NCI-H1105 (cell line): ENCODE data around the gene OLFML2A.
"Not testable (repeated sequence)": the region's sequence is repeated elsewhere in the genome, so short reads cannot be mapped to it uniquely, and the experiment has no call there.

Source experiments
- DNase-seq: peaks from one replicate; lab custom pipeline; 2025; lab: John Stamatoyannopoulos, UW

The OLFML2A gene

DNA sequence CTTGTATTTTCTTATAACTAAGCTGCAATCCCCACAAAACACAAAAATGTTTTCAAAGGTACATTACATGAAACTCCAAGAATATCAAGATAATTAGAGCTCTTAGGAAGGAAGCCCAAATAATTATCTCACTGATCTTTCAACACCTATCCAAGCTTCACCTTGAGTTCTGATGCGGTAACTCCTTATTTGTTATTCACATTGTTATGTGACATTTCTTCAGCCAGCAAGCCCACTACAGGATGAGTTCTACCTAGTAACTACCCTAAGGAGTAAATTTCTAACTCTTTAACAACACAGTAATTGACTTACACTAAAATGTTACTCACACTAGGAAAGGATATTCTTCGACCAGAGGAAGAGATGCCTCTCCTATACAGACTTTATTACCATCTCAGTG lies 15.7 kb upstream of the OLFML2A start:
- no peak for DNase-seq

DNA sequence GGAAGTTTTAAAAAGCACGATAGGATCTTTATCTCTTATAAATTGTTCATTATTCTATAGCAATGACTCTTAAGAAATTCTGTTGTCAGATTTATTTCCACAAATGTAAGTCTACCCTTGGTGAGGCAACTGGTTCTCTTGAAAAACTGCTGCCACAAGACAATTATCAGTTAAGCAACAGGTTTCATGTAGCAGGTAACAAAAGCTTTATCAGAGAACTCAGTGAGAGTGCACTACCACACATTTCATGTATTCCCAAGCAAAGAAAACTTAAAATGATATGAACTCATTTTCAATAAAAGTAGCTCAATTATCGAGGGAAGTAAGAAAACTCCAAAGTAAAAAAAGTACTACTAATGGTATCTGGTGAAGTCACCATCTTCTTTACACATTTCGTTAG lies 15.2 kb upstream of the OLFML2A start:
- DNase-seq: no peak

DNA sequence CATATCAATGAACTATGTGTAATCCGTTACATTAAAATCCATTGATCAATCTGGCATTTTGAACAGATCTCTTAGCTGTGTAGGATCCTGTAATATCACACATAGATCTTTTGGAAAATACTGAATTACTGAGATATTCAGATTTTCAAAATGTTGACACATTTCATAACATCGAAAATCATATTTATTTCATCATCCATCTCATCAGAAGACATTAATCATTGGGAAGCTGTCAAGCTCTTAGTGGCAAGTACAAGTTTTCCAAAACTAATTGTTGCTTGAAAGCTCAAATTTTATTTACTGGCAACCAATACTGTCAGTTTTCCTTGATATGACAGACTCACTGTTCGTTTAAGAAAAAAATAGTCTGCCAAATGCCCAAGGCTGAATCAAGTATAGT lies 14.3 kb upstream of the OLFML2A start:
- DNase-seq: no peak

DNA sequence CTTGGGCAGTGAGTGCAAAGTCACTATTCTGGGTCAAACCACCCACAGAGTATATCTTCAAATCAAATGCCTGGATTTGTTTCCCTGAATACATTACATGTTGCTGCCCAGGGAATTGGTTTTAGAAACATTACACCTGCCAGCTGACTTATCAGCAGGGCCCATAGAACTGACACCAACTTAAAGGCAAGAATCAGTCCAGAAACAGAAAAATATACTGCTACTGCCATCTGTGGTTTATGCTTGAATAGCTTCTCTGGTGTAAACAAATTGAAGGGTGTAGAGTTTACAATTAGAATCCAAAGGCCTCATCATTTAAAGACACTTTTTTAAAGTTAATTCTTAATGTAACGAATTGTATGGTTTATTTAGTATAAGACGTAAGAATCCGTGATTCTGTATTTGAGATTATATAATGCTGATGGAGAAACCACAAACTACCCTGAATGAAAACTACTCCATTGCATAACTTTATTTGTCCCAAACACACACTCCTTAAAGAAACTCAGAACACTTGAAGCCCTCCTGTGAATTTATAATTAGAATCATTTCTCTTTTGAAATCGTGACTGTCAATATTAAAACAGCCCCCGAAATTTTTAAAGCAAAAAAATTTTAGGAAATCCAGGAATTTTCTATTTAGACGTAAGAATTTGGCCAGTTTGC lies 12.0 kb upstream of the OLFML2A start:
- no peak for DNase-seq

DNA sequence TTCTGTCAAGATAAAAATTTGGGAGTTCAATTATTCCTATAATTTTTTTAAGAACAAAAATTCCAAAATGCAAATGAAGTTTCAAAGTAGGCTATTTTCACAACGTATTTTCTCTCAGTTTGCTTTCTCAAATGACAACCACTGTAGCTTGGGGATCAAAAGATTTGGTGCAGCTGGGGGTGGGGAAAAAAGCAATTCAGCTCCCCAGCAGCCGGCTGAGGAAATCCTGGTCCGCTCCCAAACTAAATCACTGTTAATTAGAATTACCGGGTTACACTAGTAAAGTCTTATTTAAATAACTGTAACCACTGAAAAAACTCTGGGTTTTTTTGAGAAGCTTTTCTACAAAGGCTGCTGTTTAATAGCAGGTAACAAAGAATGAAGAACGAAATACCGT lies 11.5 kb upstream of the OLFML2A start:
- DNase-seq: no peak

DNA sequence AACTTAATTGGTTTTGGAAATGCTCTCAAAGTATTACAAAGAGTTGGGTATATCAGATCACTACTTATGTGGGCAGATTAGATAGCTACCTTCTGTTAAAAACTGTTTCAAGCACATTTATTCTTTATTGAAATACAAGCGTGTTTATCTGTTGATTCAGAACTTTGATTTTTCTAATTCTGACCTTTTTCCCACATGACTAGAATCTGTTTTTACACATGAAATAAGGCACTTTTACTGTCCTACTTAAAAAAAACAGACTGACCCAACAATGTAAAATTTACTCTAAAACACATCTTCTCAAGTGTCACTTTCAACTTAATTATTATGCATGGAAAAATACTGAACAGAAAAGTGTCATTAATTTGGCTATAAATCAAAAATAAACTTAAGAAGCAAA lies 10.6 kb upstream of the OLFML2A start:
- DNase-seq: no peak

DNA sequence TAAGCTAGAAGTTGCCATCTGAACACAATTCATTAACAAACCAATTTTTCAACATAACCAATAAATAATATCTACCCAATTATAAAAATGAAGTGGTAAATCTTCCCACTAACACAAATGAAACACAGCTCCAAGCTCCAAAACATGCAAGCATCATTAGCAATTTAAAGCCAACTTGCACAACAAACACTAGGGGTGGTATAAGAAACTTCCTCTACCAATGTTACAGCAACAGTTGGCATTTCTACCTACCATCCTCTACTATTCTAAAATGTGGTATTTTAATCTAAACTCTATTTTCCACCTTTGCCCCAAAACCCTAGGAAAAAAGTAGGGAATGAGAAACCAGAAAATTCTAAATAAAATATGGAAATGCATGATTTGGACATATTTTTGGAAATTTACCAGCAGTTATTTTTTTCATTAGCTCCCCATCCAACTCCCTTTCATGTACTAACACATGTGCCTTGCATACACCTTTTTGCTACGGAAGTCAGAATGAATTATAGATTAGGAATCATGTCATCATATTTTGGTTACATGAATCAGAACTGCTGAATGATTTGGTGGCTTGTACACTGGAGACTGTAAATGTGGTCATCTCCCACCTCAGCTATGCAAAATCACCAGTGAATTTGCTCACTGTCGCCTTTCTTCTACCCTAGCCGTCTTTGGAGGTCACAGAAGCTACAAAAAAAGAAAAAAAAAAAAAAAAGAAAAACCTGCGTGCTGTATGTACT lies 9.9 kb upstream of the OLFML2A start:
- DNase-seq: no peak

DNA sequence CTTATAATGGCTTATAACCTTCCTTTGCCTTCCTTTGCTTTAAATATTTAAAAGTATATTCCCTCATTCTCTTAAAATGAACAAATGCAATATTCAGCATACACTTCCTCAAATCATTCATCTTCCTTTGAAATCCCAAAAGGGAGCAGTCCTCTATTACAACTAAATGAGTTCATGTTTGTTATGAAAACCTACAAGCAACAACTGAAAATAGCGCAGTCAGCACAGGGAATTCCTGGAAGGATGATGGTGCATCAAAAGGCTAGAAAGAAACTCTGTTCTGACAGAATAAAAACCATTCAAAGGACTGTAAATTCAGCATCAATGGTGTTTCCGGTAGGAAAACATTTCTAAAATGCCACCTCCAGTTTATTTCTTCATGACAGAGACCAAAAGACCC lies 9.1 kb upstream of the OLFML2A start:
- no peak for DNase-seq

DNA sequence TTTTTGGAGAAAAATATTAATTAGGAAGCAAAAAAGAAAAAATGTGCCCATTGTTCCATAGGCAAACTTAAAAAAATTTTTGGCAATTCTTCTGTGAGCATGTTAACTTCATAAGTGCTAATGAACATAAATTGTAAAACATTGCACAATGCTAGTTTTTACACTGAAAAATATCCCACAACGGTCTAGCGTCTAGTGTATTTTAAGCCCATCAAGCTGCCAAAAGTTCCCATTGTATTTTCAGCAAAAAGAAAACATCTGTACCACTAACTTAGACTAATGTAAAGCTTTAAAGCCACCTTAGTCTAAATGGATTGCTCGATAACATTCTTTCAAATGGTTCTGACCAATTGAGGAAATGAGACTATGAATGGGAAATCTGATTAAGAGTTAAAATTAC lies 8.6 kb upstream of the OLFML2A start:
- no peak for DNase-seq

DNA sequence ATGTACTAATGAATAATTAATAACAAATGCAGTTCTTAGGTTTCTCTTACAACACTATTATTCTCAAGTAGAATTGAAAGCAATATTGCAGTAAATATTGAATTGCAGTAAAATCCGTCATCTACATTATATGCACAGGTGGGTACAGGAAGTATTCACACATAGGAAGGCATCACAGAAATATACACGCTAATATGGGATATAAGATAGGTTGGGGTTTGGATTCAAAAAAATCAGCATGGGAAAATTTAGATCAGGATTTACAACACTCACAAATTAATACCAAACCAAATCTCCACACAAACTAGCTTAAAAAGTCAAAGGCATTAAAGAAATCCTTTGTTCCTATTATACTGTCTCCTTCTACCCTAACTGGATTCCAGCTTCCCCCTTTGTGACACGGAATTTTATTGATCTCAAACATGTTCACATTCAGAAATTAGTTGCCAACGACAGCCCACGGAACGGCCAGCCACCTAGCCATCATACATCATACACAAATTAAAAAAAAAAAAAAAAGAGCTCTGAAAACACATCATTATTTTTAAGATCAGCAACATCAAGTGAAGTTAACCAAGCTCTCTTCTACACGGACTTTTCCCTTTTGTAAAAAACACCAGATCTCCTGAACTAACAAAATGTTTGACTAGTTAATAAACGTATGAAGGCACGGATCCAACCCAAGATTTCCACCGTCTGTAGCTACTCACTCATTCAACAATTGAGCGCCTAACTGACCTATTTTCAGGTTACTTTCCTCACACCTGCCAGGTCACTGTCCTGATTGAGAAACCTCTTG lies 8.0 kb upstream of the OLFML2A start:
- no peak for DNase-seq

DNA sequence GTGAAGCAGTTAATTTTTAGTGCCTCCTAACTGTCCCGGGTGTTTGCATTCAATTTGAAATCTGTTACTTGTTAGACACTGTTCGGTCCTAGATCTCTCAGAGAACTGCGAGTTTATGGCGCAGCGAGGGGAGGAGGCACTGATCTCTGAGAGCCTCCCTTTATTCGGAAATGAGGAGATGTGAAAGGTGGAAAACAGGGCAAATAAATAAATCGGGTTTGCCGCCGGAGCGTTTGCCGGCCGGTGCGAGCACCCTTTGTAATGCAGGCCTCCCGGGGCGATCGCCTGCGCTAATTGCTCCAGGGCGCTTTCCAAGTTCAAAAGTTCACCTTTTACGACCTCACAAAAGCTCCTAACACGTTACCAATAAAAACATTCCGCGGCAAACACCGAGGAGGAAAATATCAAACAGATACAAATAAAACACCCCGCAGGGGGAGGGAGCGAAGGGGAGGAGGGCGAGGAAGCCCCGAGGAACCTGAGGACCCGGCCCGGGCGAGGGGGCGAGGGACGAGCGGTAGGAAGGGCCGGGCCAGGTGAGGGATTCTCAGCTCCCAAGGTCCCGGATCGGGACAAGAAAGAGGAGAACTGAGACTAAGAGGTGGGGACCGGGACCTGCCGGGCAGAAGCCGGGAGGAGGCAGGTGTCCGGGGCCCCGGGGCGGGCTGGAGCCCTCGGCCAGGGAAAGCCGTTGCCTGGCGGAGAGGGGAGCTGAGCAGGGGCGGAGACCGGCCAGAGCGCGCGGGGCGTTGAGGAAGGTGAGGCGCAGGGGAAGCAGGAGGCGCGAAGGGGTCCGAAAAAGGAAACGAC lies 7.2 kb upstream of the OLFML2A start:
- DNase-seq: no peak

DNA sequence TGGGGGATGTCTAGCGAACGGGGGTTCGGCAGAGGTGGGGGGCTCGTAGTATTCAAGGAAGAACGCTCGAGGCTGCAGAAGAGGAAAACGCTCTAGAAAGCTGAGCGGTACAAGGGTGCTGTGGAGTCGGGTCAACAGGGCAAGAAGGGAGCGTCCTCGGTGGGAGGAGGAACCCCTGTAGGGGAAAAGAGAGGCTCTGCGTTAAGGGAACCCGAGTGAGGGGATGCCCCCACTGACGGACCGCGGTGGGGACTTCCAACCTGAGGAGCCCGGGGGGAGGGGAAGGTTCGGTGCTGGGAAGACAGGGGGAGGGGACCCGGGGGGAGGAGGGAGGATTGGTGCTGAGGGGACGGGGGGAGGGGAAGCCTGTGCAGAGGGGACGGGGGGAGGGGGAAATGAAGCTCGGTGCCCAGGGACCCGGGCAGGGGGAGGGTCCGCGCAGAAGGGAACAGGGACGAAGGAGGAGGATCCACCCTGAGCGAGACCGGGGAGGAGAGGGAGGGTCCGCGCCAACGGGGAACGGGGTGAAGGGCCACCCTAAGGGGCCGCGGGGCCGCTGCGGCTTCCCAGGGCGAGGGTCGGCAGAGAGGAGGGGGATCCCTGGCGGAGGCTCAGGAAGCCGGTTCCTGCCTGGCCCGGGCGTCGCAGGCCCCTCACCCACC lies 6.4 kb upstream of the OLFML2A start:
- no peak for DNase-seq

DNA sequence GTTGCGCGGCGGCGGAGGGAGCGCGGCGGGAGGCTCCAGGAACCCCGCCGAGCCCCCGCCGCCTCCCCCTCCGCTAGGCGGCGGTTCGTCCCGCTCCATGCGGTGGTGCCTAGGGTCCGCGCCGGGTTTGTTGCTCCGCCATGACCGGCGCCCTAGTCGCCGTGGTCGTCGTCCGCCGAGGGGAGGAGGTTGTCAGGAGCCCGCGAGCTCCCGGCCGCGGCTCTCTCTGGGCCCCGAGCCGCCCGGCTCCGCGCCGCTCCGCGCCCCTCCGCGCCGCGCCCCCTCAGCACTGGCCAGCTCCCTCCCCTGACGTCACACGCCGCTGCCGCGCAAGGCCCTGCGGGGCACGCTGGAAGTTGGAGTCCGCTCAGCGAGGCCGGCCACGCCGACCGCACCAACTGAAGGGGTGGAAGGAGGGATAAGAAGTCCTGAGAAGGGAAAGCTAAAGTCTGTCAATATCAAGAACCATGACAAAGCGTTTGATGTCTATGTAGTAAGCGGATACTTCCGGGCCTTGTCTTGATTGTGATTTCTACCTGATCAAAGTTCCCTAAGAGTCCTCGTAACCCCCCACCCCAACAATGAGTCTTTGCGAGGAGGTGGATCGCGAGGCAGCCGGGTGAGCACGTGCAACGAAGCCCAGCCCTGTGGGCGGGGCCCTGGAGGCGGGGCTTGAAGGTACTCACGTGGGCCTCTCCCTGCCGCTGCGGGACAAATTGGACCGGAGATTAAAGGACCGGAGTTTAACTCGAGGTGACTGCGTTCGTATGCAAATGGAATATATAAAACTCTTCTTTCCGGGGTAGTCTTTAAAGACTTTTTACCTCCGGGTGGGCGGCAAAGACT lies 5.7 kb upstream of the OLFML2A start, which contains the start of gene NR6A1:
TSS of gene NR6A1 (minus strand) at position 291 of the 846 bp plus-strand sequence.
- peak; percentile 91 for DNase-seq

DNA sequence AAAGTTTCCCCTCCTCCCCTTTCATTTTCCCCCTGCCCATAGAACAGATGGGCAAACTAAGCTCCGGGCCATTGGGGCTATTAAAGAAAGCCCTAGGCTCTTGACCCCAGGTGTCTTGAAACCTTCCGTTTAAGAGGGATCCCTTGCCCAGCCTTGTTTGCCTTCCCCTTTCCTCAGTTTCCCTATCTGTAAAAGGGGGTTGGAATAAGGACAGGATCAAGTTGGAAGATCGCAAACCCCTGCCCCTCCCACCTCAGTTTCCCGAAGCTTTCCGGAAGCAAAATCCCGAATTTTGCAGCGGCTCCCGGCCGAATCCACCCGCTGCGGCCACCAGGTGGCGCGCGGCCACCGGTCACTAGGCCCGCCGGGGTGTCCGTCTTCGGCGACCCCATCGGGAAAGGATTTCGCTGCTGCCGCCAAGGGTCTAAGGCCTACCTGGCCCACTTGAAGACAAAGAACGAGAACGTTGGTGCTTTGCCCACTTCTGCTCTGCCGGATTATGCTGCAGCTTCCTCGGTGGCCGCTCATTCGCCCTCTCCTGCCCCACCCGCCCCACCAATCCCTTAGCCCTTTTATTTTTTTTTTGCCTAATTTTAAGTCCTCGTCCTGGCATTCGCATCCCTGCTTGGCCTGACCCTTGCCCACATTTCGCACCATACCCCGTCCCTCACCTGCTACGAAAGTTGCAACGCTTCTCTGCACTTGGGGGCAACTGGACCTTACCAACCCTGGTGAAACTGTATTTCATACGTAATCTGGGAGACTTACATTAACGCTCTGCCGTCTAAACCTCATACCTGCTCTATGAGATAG lies 4.9 kb upstream of the OLFML2A start:
- peak; percentile 54 for DNase-seq

DNA sequence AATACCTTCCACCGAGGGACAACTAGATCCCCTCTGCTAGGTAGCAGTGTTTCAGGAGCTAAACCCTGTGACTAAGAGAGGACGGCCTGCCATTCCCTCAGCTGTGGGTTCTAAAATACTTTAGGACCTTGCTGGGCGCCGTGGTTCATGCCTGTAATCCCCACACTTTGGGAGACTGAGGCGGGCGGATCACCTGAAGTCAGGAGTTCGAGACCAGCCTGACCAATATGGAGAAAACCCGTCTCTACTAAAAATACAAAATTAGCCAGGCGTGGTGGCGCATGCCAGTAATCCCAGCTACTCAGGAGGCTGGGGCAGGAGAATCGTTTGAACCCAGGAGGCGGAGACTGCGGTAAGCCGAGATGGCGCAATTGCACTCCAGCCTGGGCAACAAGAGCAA lies 4.1 kb upstream of the OLFML2A start:
- not testable (repeated sequence) for DNase-seq

DNA sequence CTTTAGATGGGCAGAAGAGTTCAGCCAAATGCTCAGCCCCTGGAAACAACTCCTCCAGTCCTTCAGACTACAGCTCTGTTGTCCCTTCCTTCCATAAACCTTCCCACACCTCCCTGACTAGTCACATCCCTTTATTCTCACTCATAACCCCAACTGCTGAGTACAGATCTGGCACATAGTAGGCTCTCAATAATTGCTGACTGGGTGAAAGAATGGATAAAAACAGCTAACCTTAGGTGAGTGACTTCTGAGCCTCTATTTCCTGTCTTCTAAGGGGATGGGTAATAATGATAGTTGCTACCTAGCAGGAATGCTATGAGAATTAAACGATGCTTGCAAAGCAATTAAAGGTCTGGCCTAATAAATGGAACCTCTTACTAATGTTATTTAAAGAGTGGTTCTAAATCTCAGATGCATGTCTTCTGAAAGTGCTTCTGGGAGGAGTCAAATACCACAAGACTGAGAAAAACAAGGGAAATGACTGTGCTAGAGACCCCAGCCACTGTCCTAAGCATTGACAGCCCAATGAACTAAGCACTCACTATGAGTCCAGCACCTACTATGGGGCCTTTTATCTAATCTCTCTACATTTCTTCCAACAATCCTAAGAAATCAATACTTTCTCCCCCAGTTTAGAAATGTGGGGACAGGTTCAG lies 3.3 kb upstream of the OLFML2A start:
- no peak for DNase-seq

DNA sequence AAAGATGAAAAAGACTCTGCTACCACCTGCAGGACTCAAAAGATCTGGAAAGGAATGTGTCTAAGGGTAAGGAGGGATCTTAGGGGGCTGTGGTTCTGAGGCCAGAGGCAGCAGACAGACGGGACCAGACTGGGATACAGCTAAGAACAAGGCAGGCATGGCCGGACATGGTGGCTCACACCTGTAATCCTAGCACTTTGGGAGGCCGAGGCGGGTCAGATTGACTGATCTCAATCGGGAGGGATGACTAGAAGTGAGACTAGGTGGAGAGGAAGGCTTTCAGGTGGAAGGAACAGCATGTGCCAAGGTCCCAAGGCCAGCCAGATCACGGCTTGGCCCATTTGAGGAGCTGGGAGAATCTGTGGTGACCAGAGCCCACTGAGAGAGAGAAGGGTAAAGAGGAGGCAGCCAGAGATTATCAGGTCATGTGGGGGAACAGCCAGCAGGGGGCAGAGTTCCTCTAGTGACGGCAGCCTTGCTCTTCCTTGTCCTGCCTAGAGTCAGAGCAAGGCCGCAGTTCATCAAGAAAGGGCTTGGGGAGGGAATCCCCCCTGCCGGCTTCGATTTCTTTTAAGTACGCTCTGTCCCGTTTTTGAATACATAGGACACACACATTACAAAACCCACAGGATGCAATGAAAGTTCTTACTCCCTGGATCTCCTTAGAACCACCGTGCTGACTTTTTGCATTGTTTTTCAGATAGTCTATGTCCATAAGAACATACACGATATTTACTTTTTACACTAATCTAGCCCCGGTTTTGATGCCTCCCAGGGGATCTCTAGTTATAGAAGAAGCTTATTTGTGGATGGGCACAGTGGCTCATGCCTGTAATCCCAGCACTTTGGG lies 2.6 kb upstream of the OLFML2A start:
- peak; percentile 19 for DNase-seq

DNA sequence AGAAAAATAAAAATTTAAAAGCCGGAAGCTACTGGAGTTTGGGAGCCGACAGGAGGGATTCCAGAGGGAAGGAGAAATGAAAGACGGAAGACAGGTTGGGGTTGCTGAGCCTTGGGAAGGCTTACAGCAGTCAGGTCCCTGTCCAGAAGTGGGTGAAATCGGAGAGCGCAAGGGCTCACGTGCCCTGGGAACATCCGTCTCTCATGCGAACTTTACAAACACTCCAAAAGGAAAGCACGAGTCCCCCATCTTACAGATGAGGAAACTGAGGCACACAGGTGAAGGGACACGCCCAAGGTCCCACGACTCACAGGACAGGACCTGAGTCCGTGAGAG lies 347 bp upstream of the OLFML2A start:
- no peak for DNase-seq
